ENCODE results near the gene ATP9B.
A peak's percentile ranks its signal among the peaks of the same experiment; 100 is the strongest.
"Not testable (repeated sequence)": the region's sequence is repeated elsewhere in the genome, so short reads cannot be mapped to it uniquely, and the experiment has no call there.

The ATP9B gene

GRCh38 chr18:79367480-79367879 is 298.3 kb downstream of the ATP9B start:
- in situ Hi-C loops (cut with HindIII; ENCODE audit: low pct_unique_long_range_greater_than_20kb, low sequenced_read_pairs), result no loop called here
- DNase-seq (ENCODE audit: low read depth in 1 of 2, low spot score in 1 of 2), result no peak
- TF ChIP-seq JUND (IDR thresholded peaks at IDR 0.05; ENCODE audit: low read depth), result no peak

- no peak for DNase-seq (ENCODE audit: low read depth in 1 of 2, low spot score in 1 of 2)
- in situ Hi-C loops (cut with HindIII; ENCODE audit: low pct_unique_long_range_greater_than_20kb, low sequenced_read_pairs), result no loop called here
- TF ChIP-seq JUND (IDR thresholded peaks at IDR 0.05; ENCODE audit: low read depth), result no peak
These were observed 298.8 kb downstream of the ATP9B start for GRCh38 chr18:79367989-79368388.

GRCh38 chr18:79368681-79369080 is 299.5 kb downstream of the ATP9B start:
- TF ChIP-seq JUND (IDR thresholded peaks at IDR 0.05; ENCODE audit: low read depth), result no peak
- in situ Hi-C loops (cut with HindIII; ENCODE audit: low pct_unique_long_range_greater_than_20kb, low sequenced_read_pairs), result no loop called here
- DNase-seq (ENCODE audit: low read depth in 1 of 2, low spot score in 1 of 2), result no peak

- DNase-seq (ENCODE audit: low read depth in 1 of 2, low spot score in 1 of 2), result no peak
- in situ Hi-C loops (cut with HindIII; ENCODE audit: low pct_unique_long_range_greater_than_20kb, low sequenced_read_pairs), result no loop called here
- no peak for TF ChIP-seq JUND (IDR thresholded peaks at IDR 0.05; ENCODE audit: low read depth)
These were observed 302.4 kb downstream of the ATP9B start for GRCh38 chr18:79371561-79372121.

GRCh38 chr18:79372461-79372860 is 303.3 kb downstream of the ATP9B start:
- no peak for DNase-seq (ENCODE audit: low read depth in 1 of 2, low spot score in 1 of 2)
- TF ChIP-seq JUND (IDR thresholded peaks at IDR 0.05; ENCODE audit: low read depth), result no peak
- in situ Hi-C loops (cut with HindIII; ENCODE audit: low pct_unique_long_range_greater_than_20kb, low sequenced_read_pairs), result no loop called here

GRCh38 chr18:79372991-79373390 is 303.8 kb downstream of the ATP9B start:
- in situ Hi-C loops (cut with HindIII; ENCODE audit: low pct_unique_long_range_greater_than_20kb, low sequenced_read_pairs), result no loop called here
- DNase-seq (ENCODE audit: low read depth in 1 of 2, low spot score in 1 of 2), result no peak
- no peak for TF ChIP-seq JUND (IDR thresholded peaks at IDR 0.05; ENCODE audit: low read depth)

- no peak for DNase-seq (ENCODE audit: low read depth in 1 of 2, low spot score in 1 of 2)
- TF ChIP-seq JUND (IDR thresholded peaks at IDR 0.05; ENCODE audit: low read depth), result no peak
- in situ Hi-C loops (cut with HindIII; ENCODE audit: low pct_unique_long_range_greater_than_20kb, low sequenced_read_pairs), result no loop called here
These were observed 304.5 kb downstream of the ATP9B start for GRCh38 chr18:79373736-79374135.

GRCh38 chr18:79374408-79375171 is 305.4 kb downstream of the ATP9B start:
- in situ Hi-C loops (cut with HindIII; ENCODE audit: low pct_unique_long_range_greater_than_20kb, low sequenced_read_pairs), result no loop called here
- no peak for DNase-seq (ENCODE audit: low read depth in 1 of 2, low spot score in 1 of 2)
- TF ChIP-seq JUND (IDR thresholded peaks at IDR 0.05; ENCODE audit: low read depth), result no peak

GRCh38 chr18:79375441-79376154 is 306.4 kb downstream of the ATP9B start:
- no peak for DNase-seq (ENCODE audit: low read depth in 1 of 2, low spot score in 1 of 2)
- no peak for TF ChIP-seq JUND (IDR thresholded peaks at IDR 0.05; ENCODE audit: low read depth)
- in situ Hi-C loops (cut with HindIII; ENCODE audit: low pct_unique_long_range_greater_than_20kb, low sequenced_read_pairs), result no loop called here

- DNase-seq (ENCODE audit: low read depth in 1 of 2, low spot score in 1 of 2); in situ Hi-C loops (cut with HindIII; ENCODE audit: low pct_unique_long_range_greater_than_20kb, low sequenced_read_pairs): not testable (repeated sequence)
These were observed 307.5 kb downstream of the ATP9B start for GRCh38 chr18:79376661-79377060.

GRCh38 chr18:79377187-79377891 is 308.1 kb downstream of the ATP9B start:
- no peak for TF ChIP-seq JUND (IDR thresholded peaks at IDR 0.05; ENCODE audit: low read depth)
- no peak for DNase-seq (ENCODE audit: low read depth in 1 of 2, low spot score in 1 of 2)
- in situ Hi-C loops (cut with HindIII; ENCODE audit: low pct_unique_long_range_greater_than_20kb, low sequenced_read_pairs), result no loop called here

- in situ Hi-C loops (cut with HindIII; ENCODE audit: low pct_unique_long_range_greater_than_20kb, low sequenced_read_pairs), result no loop called here
- DNase-seq (ENCODE audit: low read depth in 1 of 2, low spot score in 1 of 2), result peak; percentile 71 to 74
- no peak for TF ChIP-seq JUND (IDR thresholded peaks at IDR 0.05; ENCODE audit: low read depth)
These were observed 309.5 kb downstream of the ATP9B start for GRCh38 chr18:79378536-79379250.

All from T47D (cell line).